Activated T-helper 2 cell treated with anti-CD3 and anti-CD28 coated beads, Interferon-gamma antibody, Interleukin-2, Interleukin-4, amounts not matched to agents 10 μg/mL and 5 μg/mL and 100 μg/mL, durations not matched to agents 14 hours and 24 hours and 36 hours (primary cell): ENCODE measurements around the gene CXCL6. TPM values are rescaled to one million over a fixed set of nuclear protein-coding genes. Genes with fewer than 3 reads are reported as not detected.

ENCODE experiments used
- DNase-seq: peaks from one replicate; pipeline ENCODE4 v3.0.0; 2021; ENCODE audit warnings: low spot score
- H3K27ac Mint-ChIP-seq: one replicate; pipeline ENCODE4 v1.8.0; 2021; ENCODE audit warnings: mixed read lengths
- H3K27me3 Mint-ChIP-seq: one replicate; pipeline ENCODE4 v1.8.0; 2021; ENCODE audit warnings: low read depth, mixed read lengths
- H3K36me3 Mint-ChIP-seq: one replicate; pipeline ENCODE4 v1.8.0; 2021; ENCODE audit warnings: low read depth, mixed read lengths
- H3K4me1 Mint-ChIP-seq: one replicate; pipeline ENCODE4 v1.8.0; 2021; ENCODE audit warnings: low read depth, mixed read lengths
- H3K4me3 Mint-ChIP-seq: one replicate; pipeline ENCODE4 v1.8.0; 2021; ENCODE audit warnings: low read depth, mild to moderate bottlenecking, moderate library complexity, mixed read lengths
- H3K9me3 Mint-ChIP-seq: one replicate; pipeline ENCODE4 v1.8.0; 2021; ENCODE audit warnings: mixed read lengths
- intact Hi-C: fragments of 100-400 bp; cut with micrococcal nuclease; formaldehyde crosslinking; loops from one replicate; pipeline ENCODE4 v1.15.1; 2023
- total RNA-seq: library from RNA; stranded (reverse); gene quantifications from 2 replicates; pipeline ENCODE4 v1.2.3, GENCODE V29; 2022

Gene CXCL6
- not detected in 2 replicates for total RNA-seq

DNA sequence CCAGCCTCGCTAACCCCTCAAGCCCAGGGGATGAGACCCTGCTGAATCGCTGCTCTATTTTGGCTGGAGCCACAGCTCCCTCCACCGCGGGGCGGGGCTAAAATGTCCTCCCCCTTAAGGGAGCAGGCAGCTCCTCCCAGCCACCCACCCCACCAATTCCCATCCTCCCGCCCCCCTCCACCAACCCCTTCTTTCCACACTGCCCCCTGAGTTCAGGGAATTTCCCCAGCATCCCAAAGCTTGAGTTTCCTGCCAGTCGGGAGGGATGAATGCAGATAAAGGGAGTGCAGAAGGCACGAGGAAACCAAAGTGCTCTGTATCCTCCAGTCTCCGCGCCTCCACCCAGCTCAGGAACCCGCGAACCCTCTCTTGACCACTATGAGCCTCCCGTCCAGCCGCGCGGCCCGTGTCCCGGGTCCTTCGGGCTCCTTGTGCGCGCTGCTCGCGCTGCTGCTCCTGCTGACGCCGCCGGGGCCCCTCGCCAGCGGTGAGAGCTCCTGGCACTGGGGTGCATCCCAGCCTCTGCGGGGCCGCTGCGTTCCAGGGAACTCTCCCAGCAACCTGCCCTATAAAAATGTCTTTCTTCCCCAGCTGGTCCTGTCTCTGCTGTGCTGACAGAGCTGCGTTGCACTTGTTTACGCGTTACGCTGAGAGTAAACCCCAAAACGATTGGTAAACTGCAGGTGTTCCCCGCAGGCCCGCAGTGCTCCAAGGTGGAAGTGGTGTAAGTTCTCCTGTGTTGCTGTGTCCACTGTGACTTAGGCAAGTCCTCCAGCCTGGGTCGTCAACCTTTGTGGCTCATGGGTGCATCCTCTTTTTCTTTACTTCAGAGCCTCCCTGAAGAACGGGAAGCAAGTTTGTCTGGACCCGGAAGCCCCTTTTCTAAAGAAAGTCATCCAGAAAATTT, at the start of gene CXCL6:
Gene CXCL6, plus strand, starts transcription at position 306 of the 907 bp plus-strand sequence. Its CDS starts 73 bp downstream, at position 379.
- no peak within 1 kb of the TSS for H3K27ac Mint-ChIP-seq
- DNase-seq = no peak
- intact Hi-C loops = no loop called here
- H3K4me3 Mint-ChIP-seq = no peak within 1 kb of the TSS
- no peaks in the 10 kb centered on the region for H3K4me1 Mint-ChIP-seq
- peaks cover 21% of the 10 kb centered on the region for H3K27me3 Mint-ChIP-seq
- no peaks in the 10 kb centered on the region for H3K9me3 Mint-ChIP-seq
- H3K36me3 Mint-ChIP-seq = no peaks in the 10 kb centered on the region

DNA sequence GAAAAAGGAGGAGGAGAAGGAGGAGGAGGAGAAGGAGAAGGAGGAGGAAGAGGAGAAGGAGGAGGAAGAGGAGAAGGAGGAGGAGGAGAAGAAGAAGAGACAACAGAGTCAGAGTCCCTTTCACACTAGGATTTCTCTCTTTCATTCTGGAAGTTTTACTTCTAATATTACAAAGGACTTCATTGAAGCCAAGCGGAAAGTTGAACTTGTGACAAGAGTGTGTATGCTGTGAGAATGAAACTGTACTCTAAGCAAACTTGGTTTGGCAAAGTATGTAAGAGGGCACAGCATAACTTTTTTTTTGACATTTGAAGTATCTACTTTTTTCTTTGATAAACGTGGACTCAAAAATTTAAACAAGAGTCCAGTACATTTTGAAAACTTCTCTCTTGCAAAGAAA, 48.1 kb upstream of the CXCL6 start:
- Mint-ChIP-seq H3K4me1 (no peaks in the 10 kb centered on the region), H3K9me3 (no peaks in the 10 kb centered on the region)
- intact Hi-C loops = no loop called here

DNA sequence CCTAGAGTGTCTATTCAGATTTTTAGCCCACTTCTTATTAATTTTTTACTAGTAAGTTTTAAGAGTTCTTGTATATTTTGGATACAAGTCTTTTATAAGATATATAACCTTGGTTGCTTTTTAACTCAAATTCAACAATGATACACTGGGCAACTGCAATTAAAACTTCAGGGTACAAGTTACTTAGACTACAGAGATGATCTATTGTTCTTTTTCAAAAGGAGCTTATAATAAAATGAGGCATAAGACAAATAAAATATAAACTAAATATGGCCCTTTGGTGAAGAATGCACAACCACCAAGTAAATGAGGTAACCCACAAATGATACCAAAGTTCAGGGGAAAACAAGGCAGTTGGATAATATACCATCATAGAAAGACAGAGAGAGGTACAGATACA, 37.6 kb upstream of the CXCL6 start:
- Mint-ChIP-seq H3K36me3 (no peaks in the 10 kb centered on the region), H3K9me3 (peaks cover 4% of the 10 kb centered on the region), H3K27me3 (no peaks in the 10 kb centered on the region), H3K4me1 (no peaks in the 10 kb centered on the region), H3K4me3 (no peak overlapping the region), H3K27ac (no peak overlapping the region)
- intact Hi-C loops = no loop called here
- DNase-seq = no peak

More for the DNA sequence above, 48.1 kb upstream of the CXCL6 start:
- Mint-ChIP-seq H3K4me3 (no peak overlapping the region), H3K27ac (no peak overlapping the region), H3K36me3 (no peaks in the 10 kb centered on the region), H3K27me3 (peaks cover 2% of the 10 kb centered on the region)
- no peak for DNase-seq

DNA sequence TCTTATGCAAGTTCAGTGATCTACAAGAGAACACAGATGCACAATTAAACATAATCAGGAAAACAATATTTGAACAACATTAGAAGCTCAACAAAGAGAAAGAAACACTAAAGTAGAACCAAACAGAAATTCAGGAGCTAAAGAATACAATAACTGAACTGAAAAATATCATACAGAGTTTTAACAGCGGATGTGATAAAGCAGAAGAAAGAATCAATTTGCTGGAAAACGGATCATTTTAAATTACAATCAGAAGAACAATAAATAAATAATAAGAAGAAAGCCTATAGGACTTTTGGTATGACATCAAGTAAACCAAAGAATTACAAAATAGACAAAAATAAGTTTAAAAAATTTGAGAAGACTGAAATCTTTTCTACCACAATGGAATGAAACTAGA, 36.3 kb upstream of the CXCL6 start:
- Mint-ChIP-seq H3K4me1 (no peaks in the 10 kb centered on the region), H3K27ac (no peak overlapping the region), H3K9me3 (peaks cover 4% of the 10 kb centered on the region), H3K4me3 (no peak overlapping the region), H3K36me3 (no peaks in the 10 kb centered on the region), H3K27me3 (no peaks in the 10 kb centered on the region)
- intact Hi-C loops = no loop called here
- no peak for DNase-seq

DNA sequence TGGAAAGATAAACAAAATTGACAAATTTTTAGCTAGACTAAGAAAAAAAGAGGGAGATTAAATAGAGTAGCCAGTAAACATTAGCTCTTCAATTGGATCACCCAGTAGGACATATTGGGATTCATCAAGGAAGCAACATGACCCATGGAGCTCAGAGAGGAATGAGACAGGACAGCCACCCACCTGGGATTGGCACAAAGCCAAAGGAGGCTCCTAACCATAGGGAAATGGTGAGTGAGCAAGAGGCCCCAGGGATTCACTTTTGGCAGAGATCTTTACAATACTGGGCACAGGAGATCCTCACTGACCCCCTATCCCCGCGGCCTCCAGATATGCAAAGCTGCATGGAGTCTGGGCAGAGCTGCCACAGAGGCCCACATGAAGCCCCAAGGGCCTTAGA, 34.8 kb upstream of the CXCL6 start:
- Mint-ChIP-seq H3K36me3 (no peaks in the 10 kb centered on the region), H3K9me3 (peaks cover 4% of the 10 kb centered on the region), H3K4me1 (no peaks in the 10 kb centered on the region), H3K27ac (no peak overlapping the region), H3K4me3 (no peak overlapping the region), H3K27me3 (peaks cover under 1% of the 10 kb centered on the region)
- intact Hi-C loops = no loop called here
- DNase-seq = no peak

DNA sequence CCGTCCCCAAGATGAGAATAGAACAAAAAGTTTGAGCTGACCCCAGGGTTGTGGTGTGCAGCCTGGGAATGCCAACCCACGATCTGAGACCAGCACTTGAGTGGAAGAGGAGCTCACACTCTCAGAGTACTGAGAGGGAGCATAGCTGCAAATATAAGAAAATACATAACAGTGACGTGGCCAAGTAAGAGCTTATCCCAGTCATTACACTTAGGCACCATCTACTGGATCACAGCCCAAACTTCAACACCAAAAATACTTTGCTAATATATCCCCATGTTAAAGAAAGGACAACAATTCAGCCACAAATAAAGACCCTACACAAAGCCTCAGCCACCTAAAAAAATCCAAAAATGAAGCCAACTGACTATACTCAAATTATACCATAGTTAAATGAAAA, 33.3 kb upstream of the CXCL6 start:
- H3K36me3 Mint-ChIP-seq = no peaks in the 10 kb centered on the region
- DNase-seq = no peak
- H3K27me3 Mint-ChIP-seq = peaks cover 3% of the 10 kb centered on the region
- intact Hi-C loops = no loop called here
- H3K27ac Mint-ChIP-seq = no peak overlapping the region
- H3K4me3 Mint-ChIP-seq = no peak overlapping the region
- peaks cover 4% of the 10 kb centered on the region for H3K9me3 Mint-ChIP-seq
- H3K4me1 Mint-ChIP-seq = no peaks in the 10 kb centered on the region

DNA sequence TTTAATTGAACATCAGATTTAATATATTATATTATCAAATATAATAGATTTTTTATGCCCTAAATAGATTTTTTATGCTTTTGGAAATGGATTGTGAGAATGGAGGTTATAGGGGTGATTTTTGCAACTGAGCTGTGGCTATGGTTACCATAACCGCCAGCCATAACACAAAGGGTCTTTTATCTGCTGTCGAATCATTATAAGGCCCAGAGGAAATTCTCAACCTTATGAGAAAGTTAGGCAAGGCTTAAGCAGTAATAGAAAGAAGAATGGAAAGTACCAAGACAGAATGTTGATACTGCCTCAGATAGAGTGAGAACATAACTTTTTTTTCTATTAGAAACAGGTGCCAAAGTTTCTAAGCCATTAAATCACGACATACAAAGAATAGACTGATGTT, 26.3 kb upstream of the CXCL6 start:
- intact Hi-C loops = no loop called here
- no peak overlapping the region for H3K27ac Mint-ChIP-seq
- peaks cover 5% of the 10 kb centered on the region for H3K27me3 Mint-ChIP-seq
- H3K4me3 Mint-ChIP-seq = no peak overlapping the region
- H3K36me3 Mint-ChIP-seq = no peaks in the 10 kb centered on the region
- H3K9me3 Mint-ChIP-seq = no peaks in the 10 kb centered on the region
- peaks cover 6% of the 10 kb centered on the region for H3K4me1 Mint-ChIP-seq
- no peak for DNase-seq

DNA sequence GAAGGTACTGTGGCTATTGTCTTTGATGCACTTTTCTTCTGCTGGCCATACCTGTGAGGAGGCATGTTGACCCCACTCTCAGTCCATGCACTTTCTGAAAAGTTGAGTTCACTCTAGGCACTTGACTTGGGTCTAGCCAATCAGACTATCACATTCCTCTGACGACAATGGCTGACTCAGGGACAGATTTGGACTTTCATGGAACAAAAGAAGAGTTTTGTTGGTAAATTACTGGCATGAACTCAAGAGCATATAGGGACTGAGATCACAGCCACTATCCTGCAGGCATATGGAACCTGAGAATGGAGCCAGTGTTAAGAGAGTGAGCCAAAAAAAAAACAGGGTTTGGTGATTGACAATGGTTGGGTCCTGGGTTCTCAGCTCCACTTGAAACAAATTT, 24.6 kb upstream of the CXCL6 start:
- no peak for DNase-seq
- peaks cover 12% of the 10 kb centered on the region for H3K4me1 Mint-ChIP-seq

DNA sequence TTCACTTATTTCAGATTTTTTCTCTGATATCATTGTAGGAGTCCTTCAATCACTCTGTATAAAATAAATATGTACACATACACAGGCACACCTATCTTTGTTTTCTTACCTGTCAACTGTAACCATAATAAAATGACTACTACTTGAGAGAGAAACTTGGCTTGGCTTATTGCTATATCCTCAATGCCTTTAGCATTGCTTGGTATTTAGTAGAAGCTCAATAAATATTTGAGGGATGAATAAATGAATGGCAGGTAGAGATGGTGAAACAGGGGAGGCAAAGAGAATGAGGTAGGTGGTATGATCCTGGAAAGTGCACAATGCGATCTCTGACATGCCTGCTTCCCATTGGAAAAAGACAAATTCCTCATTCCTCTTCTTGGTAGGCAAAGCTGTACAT, 21.8 kb upstream of the CXCL6 start:
- H3K27ac Mint-ChIP-seq = no peak overlapping the region
- intact Hi-C loops = no loop called here
- H3K27me3 Mint-ChIP-seq = no peaks in the 10 kb centered on the region
- H3K9me3 Mint-ChIP-seq = no peaks in the 10 kb centered on the region
- H3K36me3 Mint-ChIP-seq = no peaks in the 10 kb centered on the region
- DNase-seq = no peak
- H3K4me3 Mint-ChIP-seq = no peak overlapping the region
- peaks cover 13% of the 10 kb centered on the region for H3K4me1 Mint-ChIP-seq

More for the DNA sequence above, 24.6 kb upstream of the CXCL6 start:
- Mint-ChIP-seq H3K27ac (no peak overlapping the region), H3K4me3 (no peak overlapping the region), H3K9me3 (no peaks in the 10 kb centered on the region), H3K27me3 (peaks cover 3% of the 10 kb centered on the region), H3K36me3 (no peaks in the 10 kb centered on the region)
- intact Hi-C loops = no loop called here

DNA sequence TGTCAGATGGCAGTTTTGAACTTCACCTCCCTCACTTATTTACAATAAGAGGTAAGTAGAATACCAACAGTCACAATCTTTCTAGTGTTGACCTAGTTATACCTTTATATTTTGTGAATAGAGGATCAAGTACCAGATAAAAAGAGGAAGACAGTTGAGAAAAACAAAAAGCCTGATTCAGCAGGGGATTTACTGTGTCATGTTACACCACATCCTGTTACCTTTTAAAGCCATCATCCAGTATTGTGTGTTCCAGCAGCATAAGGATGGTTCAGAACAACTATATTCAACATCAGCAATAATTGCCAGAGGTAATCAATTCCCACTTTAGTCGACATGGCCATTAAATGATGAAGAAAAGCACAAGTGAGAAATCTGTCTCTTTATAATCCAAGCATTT, 21.3 kb upstream of the CXCL6 start:
- intact Hi-C loops = no loop called here
- Mint-ChIP-seq H3K9me3 (no peaks in the 10 kb centered on the region), H3K27ac (no peak overlapping the region), H3K4me3 (no peak overlapping the region), H3K4me1 (peaks cover 13% of the 10 kb centered on the region), H3K36me3 (no peaks in the 10 kb centered on the region), H3K27me3 (no peaks in the 10 kb centered on the region)
- no peak for DNase-seq

DNA sequence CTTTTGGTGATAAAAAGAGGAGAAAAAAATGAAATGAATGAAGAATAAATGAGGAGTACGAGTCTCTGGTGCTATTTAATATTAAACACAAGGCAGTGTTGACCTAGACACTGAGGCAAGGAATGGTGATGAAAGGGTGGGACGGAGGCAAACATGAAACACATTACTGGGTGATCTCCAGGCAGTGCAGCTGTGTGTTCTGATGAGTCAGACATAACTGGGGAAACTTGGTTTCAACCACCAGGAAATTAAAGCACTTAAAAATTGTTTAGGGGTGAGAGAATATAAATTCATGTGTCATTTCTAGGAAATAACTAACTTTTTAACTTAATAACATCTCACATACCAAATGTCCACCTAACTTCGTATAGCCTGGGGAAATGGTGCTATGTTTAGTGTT, 19.7 kb upstream of the CXCL6 start:
- H3K27me3 Mint-ChIP-seq = no peaks in the 10 kb centered on the region
- H3K4me1 Mint-ChIP-seq = peaks cover 13% of the 10 kb centered on the region
- no peaks in the 10 kb centered on the region for H3K9me3 Mint-ChIP-seq
- H3K4me3 Mint-ChIP-seq = no peak overlapping the region
- H3K36me3 Mint-ChIP-seq = no peaks in the 10 kb centered on the region
- H3K27ac Mint-ChIP-seq = no peak overlapping the region
- intact Hi-C loops = no loop called here
- DNase-seq = no peak

DNA sequence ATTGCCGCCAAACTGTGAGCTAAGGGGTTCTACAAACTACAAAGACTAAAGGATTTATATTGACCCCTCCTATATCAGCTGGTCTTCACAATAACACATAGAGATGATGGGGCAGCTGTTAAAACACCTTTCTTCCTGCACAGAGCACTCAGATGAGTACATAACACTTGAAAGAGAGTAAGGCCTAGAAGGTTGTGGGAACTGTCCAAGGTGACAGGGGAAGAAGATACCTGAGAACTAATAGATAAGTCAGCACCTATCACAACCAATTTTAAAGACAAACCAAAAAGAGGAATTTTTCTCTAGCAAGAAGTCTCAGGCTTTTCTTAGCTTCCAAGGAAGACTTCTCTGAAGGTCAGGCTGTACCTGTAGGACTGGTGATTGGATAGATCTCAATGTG, 19.1 kb upstream of the CXCL6 start:
- no peak for DNase-seq
- Mint-ChIP-seq H3K27ac (no peak overlapping the region), H3K4me1 (peaks cover 13% of the 10 kb centered on the region), H3K36me3 (no peaks in the 10 kb centered on the region), H3K4me3 (no peak overlapping the region), H3K27me3 (peaks cover 2% of the 10 kb centered on the region), H3K9me3 (no peaks in the 10 kb centered on the region)
- intact Hi-C loops = no loop called here

DNA sequence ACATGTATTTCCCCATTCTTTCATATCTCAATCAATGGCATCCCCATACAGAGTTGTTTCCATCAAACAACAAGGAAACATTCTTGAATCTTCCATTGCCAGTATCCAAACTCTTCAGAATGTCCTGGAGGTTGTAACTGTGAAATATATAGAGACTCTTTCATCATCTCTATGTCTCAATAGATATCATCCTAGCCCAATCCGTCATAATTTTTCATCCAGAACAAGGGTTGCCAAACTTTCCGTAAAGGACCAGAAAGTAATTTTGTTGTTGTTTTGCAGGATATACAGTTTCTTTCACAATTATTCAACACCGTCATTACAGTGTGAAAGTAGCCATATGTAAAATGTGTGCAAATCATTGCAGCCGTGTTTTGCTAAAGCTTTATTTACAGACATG, 15.2 kb upstream of the CXCL6 start:
- no peaks in the 10 kb centered on the region for H3K36me3 Mint-ChIP-seq
- H3K9me3 Mint-ChIP-seq = no peaks in the 10 kb centered on the region
- no peak overlapping the region for H3K27ac Mint-ChIP-seq
- no peak for DNase-seq
- no peak overlapping the region for H3K4me3 Mint-ChIP-seq
- intact Hi-C loops = no loop called here
- H3K4me1 Mint-ChIP-seq = peaks cover 2% of the 10 kb centered on the region
- H3K27me3 Mint-ChIP-seq = peaks cover 2% of the 10 kb centered on the region
